Measurements from ENCODE around the gene CLIP2.
"Not testable (repeated sequence)": the region's sequence is repeated elsewhere in the genome, so short reads cannot be mapped to it uniquely, and the experiment has no call there.

Gene CLIP2

DNA sequence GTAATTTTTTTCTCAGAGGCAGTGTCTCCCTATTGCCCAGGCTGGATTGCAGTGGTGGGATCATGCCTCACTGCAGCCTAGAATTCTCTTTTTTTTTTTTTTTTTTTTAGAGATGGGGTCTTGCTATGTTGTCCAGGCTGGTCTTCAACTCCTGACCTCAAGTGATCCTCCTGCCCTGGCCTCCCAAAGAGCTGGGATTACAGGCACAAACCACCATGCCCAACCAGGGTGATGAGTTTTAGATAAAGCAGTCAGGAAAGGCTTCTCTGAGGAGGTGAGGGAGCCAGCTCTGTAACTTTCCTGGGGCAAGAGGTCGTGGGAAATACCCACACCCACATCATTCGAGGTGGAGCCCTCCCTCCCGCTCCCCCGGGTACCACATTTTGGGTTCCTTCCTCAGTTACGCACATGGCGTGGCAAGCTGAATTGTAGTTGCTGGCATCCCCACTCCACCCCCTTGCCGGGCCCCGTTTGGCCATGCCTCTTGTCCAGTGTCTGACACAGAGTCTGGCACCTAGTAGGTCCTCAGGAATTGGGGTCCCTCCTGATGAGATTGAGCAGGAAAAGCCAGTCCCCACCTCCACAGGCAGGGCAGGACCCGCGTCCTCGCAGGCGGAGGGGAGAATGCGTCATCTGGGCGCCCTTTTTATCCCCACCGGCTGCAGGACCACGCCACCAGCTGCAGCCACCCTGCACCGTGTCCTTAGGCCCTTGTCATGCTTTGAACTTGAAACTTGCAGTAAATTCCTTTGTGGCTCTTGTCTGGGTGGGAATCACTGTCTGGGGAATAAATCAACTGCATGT lies 43.4 kb downstream of the CLIP2 start:
- DNase-seq (ENCODE audit: low read depth in 3 of 3) = no peak

DNA sequence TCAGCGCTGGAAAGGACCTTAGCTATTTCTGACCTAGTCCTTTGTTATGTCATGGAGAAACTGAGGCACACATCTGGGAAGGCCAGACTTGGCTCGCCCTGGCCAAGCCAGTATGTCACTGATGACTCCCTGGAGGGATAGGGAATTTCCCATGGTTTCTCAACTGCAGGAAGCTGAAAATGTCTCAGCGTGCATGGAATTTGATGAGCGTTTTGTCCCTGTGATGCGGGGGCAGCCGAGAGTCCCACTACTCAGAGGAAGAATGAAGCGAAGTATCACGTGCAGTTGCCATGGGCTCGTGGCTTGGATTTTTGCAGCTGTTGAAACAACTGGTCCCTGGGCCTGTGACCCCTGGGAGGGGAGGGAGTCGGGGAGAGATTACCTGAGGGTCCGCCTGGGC lies 44.8 kb downstream of the CLIP2 start:
- DNase-seq (ENCODE audit: low read depth in 3 of 3) = no peak

- no peak for DNase-seq (ENCODE audit: low read depth in 3 of 3)
These were observed 48.7 kb downstream of the CLIP2 start for GRCh38 chr7:74337926-74338325.

- no peak for DNase-seq (ENCODE audit: low read depth in 3 of 3)
These were observed 49.3 kb downstream of the CLIP2 start for GRCh38 chr7:74338366-74339108.

- not testable (repeated sequence) for DNase-seq (ENCODE audit: low read depth in 3 of 3)
These were observed 50.4 kb downstream of the CLIP2 start for GRCh38 chr7:74339648-74340047.

- DNase-seq (ENCODE audit: low read depth in 3 of 3) = no peak
These were observed 54.3 kb downstream of the CLIP2 start for GRCh38 chr7:74343281-74344131.

DNA sequence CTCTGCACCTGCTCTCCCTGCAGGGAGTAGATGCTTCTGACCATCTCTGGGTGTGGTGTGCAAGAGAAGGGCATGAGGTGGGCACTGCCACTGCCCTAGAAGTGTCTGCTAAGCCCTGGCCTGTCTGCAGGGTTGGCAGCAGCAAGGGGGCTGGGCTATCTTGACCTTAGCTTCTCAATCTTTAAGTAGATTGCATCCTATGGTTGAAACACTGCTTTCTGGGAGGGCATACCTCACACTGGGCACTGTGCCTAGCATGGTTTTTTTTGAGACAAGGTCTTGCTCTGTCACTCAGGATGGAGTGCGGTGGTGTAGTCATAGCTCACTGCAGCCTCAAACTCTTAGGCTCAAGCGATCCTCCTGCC lies 54.9 kb downstream of the CLIP2 start:
- DNase-seq (ENCODE audit: low read depth in 3 of 3) = no peak

DNA sequence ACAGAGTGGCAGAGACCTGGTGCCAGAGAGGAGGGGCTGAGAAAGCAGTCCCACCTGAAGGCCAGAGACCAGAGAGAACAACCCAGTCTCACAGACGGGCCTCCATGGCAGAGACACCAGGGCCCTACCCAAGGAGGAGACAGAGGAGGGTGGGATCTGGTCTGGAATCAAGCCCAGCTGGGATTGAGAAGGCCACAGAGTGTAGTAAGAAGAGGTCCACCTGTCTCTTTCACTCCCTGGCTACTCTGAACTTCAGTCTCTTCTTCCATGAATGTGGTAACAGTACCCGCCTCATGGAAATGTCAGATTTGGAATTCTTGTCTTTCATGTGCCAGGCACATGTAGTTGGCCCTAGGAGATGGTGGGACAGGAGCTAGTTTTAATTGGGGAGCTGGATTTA lies 55.6 kb downstream of the CLIP2 start:
- no peak for DNase-seq (ENCODE audit: low read depth in 3 of 3)

GRCh38 chr7:74345970-74346369 lies 56.8 kb downstream of the CLIP2 start:
- DNase-seq (ENCODE audit: low read depth in 3 of 3) = no peak

DNA sequence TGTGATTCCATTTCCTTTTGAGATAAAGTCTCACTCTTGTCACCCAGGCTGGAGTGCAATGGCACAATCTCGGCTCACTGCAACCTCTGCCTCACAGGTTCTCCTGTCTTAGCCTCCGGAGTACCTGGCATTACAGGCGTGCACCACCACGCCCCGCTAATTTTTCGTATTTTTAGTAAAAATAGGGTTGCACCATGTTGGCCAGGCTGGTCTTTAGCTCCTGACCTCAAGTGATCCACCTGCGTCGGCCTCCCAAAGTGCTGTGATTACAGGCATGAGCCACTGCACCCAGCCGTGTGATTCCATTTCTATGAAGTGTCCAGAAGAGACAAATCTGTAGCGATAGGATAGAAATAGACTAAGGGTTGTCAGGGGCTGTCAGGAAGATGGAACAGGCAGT lies 60.4 kb downstream of the CLIP2 start:
- no peak for DNase-seq (ENCODE audit: low read depth in 3 of 3)

- no peak for DNase-seq (ENCODE audit: low read depth in 3 of 3)
These were observed 61.5 kb downstream of the CLIP2 start for GRCh38 chr7:74350751-74351150.

- no peak for DNase-seq (ENCODE audit: low read depth in 3 of 3)
These were observed 62.6 kb downstream of the CLIP2 start for GRCh38 chr7:74351836-74352235.

GRCh38 chr7:74352551-74353138 lies 63.4 kb downstream of the CLIP2 start:
- DNase-seq (ENCODE audit: low read depth in 3 of 3) = not testable (repeated sequence)

GRCh38 chr7:74354009-74354408 lies 64.8 kb downstream of the CLIP2 start:
- no peak for DNase-seq (ENCODE audit: low read depth in 3 of 3)

DNA sequence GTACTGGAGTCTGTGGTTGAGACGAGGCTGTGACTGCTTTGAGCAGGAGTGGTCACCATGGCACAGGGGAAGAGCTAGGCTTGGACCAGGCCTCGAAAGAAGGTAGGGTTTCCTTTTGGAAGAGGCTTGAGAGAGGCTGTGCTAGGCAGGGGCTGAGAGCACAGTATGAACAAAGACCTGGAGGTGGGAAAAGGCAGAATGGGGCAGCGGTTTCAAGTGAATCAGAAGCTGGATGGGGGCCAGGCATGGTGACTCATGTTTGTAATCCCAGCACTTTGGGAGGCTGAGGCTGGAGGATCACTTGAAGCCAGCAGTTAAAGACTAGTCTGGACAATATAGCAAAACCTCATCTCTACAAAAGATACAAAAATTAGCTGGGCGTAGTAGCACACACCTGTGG lies 65.9 kb downstream of the CLIP2 start:
- peak in 1 of 3 experiments; percentile 11 for DNase-seq (ENCODE audit: low read depth in 3 of 3)

DNA sequence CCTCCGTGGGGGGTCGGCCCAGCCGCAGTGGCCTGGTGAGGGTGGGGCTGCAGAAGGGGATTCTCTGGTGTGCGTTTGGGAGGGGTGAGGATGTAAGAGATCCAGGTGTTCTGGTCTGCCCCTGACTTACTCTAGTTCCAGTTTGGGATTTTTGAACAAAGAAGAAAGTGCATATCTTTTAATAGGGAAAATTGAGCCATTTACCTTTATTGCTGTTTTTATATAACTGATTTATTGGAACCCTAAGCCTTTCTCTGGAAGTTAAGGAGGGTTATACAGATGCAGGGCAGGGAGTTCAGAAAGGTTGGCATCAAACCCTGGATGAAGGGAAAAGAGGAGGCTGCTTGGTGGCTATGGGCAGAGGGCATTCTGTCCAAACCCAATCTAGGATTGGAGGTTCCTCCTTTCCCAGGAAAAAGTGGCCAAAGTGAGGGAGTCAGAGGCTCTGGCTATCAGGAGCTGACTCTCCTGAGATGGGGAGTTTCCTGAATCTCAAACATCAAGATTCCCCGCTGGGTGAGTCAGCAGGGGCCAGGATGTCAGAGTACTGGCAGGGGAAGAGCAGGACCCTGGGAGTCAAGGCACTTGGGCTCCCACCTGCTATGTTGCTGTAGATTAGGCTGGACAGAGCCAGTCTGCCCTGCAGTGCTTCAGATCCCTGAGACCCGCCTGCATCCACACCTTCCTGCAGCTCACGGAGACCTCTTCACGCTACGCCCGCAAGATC lies 67.5 kb downstream of the CLIP2 start:
- DNase-seq (ENCODE audit: low read depth in 3 of 3) = no peak

- no peak for DNase-seq (ENCODE audit: low read depth in 3 of 3)
These were observed 70.8 kb downstream of the CLIP2 start for GRCh38 chr7:74360008-74360407.

DNA sequence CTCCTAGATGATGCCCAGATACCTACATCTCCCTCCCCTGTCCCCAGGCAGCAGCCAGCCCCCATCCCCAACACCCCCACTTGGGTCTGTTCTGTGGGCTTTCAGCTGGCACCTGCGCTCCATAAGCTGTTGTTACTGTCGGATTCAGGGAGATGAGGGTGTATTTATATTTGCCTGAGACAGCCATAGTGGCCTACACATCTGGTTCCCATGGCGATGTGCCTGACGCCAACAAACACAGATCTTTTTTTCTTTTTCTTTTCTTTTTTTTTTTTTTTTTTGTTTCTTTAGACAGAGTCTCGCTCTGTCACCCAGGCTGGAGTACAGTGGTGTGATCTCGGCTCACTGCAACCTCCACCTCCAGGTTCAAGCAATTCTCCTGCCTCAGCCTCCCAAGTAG lies 73.1 kb downstream of the CLIP2 start:
- DNase-seq (ENCODE audit: low read depth in 3 of 3) = no peak

DNA sequence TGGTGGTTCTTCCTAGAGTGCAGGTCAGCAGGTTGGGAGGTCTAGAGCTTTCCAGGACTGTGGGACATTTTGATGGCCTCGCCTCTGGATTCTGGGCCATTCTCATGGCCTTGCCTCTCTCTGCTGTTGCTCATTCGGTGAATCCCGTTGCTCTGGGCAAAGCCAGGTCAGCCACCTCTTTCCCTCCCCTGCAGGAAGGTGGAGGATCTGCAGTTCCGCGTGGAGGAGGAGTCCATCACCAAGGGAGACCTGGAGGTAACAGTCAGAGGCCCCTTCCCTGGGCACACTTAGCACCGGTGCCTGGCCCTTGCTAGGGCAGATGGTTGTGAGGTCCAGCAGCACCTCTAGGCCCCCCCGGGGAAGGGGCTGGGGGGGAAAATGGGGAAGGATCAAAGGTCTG lies 74.9 kb downstream of the CLIP2 start:
- DNase-seq (ENCODE audit: low read depth in 3 of 3) = no peak

GRCh38 chr7:74365322-74366022 lies 76.3 kb downstream of the CLIP2 start:
- DNase-seq (ENCODE audit: low read depth in 3 of 3) = no peak

All from stimulated activated CD4-positive, alpha-beta T cell treated with anti-CD3 and anti-CD28 coated beads, TNF-alpha, amount 100 ng/mL, for 24 hours (primary cell).